K562 (cell line): Measurements from ENCODE around the gene LAGE3. TPM values are rescaled to one million over a fixed set of nuclear protein-coding genes. Genes with fewer than 3 reads are reported as not detected.

Experiments
- ATAC-seq: fragments of 200-7000 bp; cut with Tn5 transposase; 3 replicates; pipeline ENCODE4 v1.9.1; 2020; ENCODE audit warnings: moderate library complexity
- BruUV-seq: library from RNA; stranded (reverse); fragments of 400-500 nt; replicated peaks from 2 replicates; lab custom pipeline; 2021; lab: Mats Ljungman, UMichigan
- CTCF ChIA-PET: fragments of 300-600 bp; formaldehyde crosslinking; extraction: SDS; loops from one replicate; lab custom pipeline; 2021; ENCODE audit warnings: low intra/inter-chr PET ratio; lab: Yijun Ruan, JAX
- POLR2A ChIA-PET: fragments of 300-600, 350-650 bp; sonication (Branson Sonifier 250); formaldehyde crosslinking; extraction: SDS; loops from one replicate; lab custom pipeline; 2021; ENCODE audit warnings: antibody characterized with exemption, inconsistent platforms; lab: Yijun Ruan, JAX
- DNase-seq, 4 experiments: peaks; one replicate each; pipeline versions ENCODE4 v3.0.0 to v3.0.0-alpha.2; 2011 to 2018; ENCODE audit warnings: low spot score in 3 of 4, mixed read lengths in 3 of 4; ENCODE audit errors: extremely low read depth in 1 of 4
- FAIRE-seq: peaks from 2 replicates; lab custom pipeline; 2011; peaks lifted over from hg19 to GRCh38; lab: Jason Lieb, UNC
- H2AFZ ChIP-seq: 2 replicates; pipeline ENCODE4 v1.6.0; 2011; ENCODE audit warnings: low read depth, low read length, control low read depth, inconsistent platforms
- H3K27ac ChIP-seq: fragments of 200-600 bp; 3 replicates; pipeline ENCODE4 v1.8.0; 2011; ENCODE audit warnings: low read depth, mild to moderate bottlenecking, control low read depth, inconsistent platforms, low read length, moderate library complexity, mixed read lengths; ENCODE audit errors: extremely low read depth
- H3K27me3 ChIP-seq, 2 experiments: fragments of 300-600 bp in 1 of 2; 2 replicates in 1 of 2; 3 replicates in 1 of 2; pipeline versions ENCODE4 v1.6.0 to v1.8.0; 2011; ENCODE audit warnings: inconsistent platforms in 2 of 2, low read length in 2 of 2, mild to moderate bottlenecking in 1 of 2, mixed read lengths in 1 of 2, moderate library complexity in 1 of 2; ENCODE audit not compliant: control insufficient read depth in 2 of 2, insufficient read depth in 2 of 2
- H3K36me3 ChIP-seq: fragments of 300-600 bp; 3 replicates; pipeline ENCODE4 v1.8.0; 2011; ENCODE audit warnings: mild to moderate bottlenecking, low read length, inconsistent platforms; ENCODE audit not compliant: control insufficient read depth, insufficient read depth
- H3K4me1 ChIP-seq, 2 experiments: fragments of 200-600 bp in 1 of 2; replicated peaks in 1 of 2; 2 replicates in 1 of 2; 3 replicates in 1 of 2; pipeline versions ENCODE4 v1.5.1 to v1.8.0; 2011; ENCODE audit warnings: inconsistent platforms in 2 of 2, low read length in 2 of 2, mild to moderate bottlenecking in 1 of 2, mixed read lengths in 1 of 2, moderate library complexity in 1 of 2; ENCODE audit not compliant: control insufficient read depth in 2 of 2, insufficient read depth in 2 of 2
- H3K4me2 ChIP-seq: 2 replicates; pipeline ENCODE4 v1.6.1; 2011; ENCODE audit warnings: low read length, control low read depth, inconsistent platforms, mixed read lengths; ENCODE audit not compliant: insufficient read depth
- H3K4me3 ChIP-seq: fragments of 200-600 bp; sonication (generic), shearing (Covaris generic); 2 replicates; pipeline ENCODE4 v1.5.1; 2016; ENCODE audit warnings: control low read depth, inconsistent platforms
- H3K79me2 ChIP-seq: fragments of 200-600 bp; 3 replicates; pipeline ENCODE4 v1.8.0; 2011; ENCODE audit warnings: low read length, inconsistent platforms; ENCODE audit not compliant: control insufficient read depth, insufficient read depth
- H3K9ac ChIP-seq, 2 experiments: 2 replicates each; pipeline versions ENCODE4 v1.6.0 to v1.6.1; 2011; ENCODE audit warnings: low read depth in 2 of 2, low read length in 2 of 2, control low read depth in 1 of 2, inconsistent platforms in 1 of 2, mild to moderate bottlenecking in 1 of 2, mixed read lengths in 1 of 2; ENCODE audit not compliant: insufficient read depth in 1 of 2
- H3K9me1 ChIP-seq: one replicate; pipeline ENCODE4 v1.6.0; 2011; ENCODE audit warnings: inconsistent platforms, mild to moderate bottlenecking, low read length, moderate library complexity; ENCODE audit not compliant: control insufficient read depth, insufficient read depth
- H3K9me3 ChIP-seq: replicated peaks from 2 replicates; pipeline ENCODE4 v1.5.1; 2011; ENCODE audit warnings: low read depth, low read length, inconsistent platforms; ENCODE audit not compliant: control insufficient read depth, insufficient read depth
- H4K20me1 ChIP-seq: replicated peaks from 2 replicates; pipeline ENCODE4 v1.6.1; 2011; ENCODE audit warnings: low read length, inconsistent platforms, mixed read lengths; ENCODE audit not compliant: control insufficient read depth, insufficient read depth
- MAZ ChIP-seq, 2 experiments: fragments of 450-650 bp in 1 of 2; sonication (generic) in 1 of 2; formaldehyde crosslinking; IDR thresholded peaks in 1 of 2; conservative IDR thresholded peaks in 1 of 2; 2 replicates each; pipeline versions ENCODE4 v1.4.0 to v1.5.0; 2020; ENCODE audit warnings: mild to moderate bottlenecking in 1 of 2, missing genetic modification reagents in 1 of 2
- THRA ChIP-seq: fragments of 450-650 bp; IDR thresholded peaks from 2 replicates; pipeline ENCODE4 v1.6.1; 2017; ENCODE audit warnings: mild to moderate bottlenecking, moderate library complexity
- WGBS: fragments of 100-300 bp; shearing (Covaris generic); methylation state at CpG from one replicate; pipeline ENCODE4 v1.1.6; 2016; ENCODE audit warnings: low coverage, mixed read lengths; ENCODE audit not compliant: insufficient coverage; ENCODE audit errors: missing lambda C conversion rate; 5-methylcytosine and 5-hydroxymethylcytosine counted together
- in situ Hi-C: fragments of 300-500 bp; cut with MboI; formaldehyde crosslinking; loops from 4 replicates; pipeline ENCODE4 v1.15.0; 2018; ENCODE audit warnings: inconsistent platforms, mixed read lengths
- intact Hi-C: fragments of 100-400 bp; cut with micrococcal nuclease; formaldehyde crosslinking; loops from 2 replicates; pipeline ENCODE4 v1.14.2; 2022
- polyA plus RNA-seq, 8 experiments: library from polyadenylated mRNA; depleted of rRNA in 4 of 8; stranded (reverse) in 5 of 8; unstranded in 3 of 8; fragments of >200 nt; fragmentation: Nextera tagmentation in 2 of 8; fragmentation: Illumina TruSeq in 1 of 8; extraction: Ambion mirVana in 2 of 8; extraction: Trizol in 1 of 8; gene quantifications; 2 replicates each; pipeline versions ENCODE4 v1.2.1 to v1.2.3, GENCODE V29; 2011 to 2014; ENCODE audit warnings: inconsistent platforms in 1 of 8, missing spikeins in 1 of 8
- total RNA-seq, 7 experiments: library from RNA; depleted of rRNA in 6 of 7; stranded (reverse); fragments of >200 nt in 6 of 7; fragmentation: Illumina TruSeq in 2 of 7; extraction: Trizol in 2 of 7; gene quantifications; 2 replicates each; pipeline versions ENCODE4 v1.2.1 to v1.2.3, GENCODE V29; 2011 to 2021; ENCODE audit warnings: low replicate concordance in 1 of 7

Gene LAGE3
- total and polyA plus RNA-seq, 9 of the 15 experiments (the other 6 are each of a cell fraction or from before 2014, with no cell fraction given), result 28.2 to 125 (median 35.8) TPM

GRCh38 chrX:154458954-154459778 is 19.9 kb downstream of the LAGE3 start:
- Histone ChIP-seq H3K4me1 (peaks cover 7 to 50% of the 10 kb centered on the region in 2 experiments; a peak in 3 of 5 replicates), H3K27me3 (no peaks in the 10 kb centered on the region), H3K27ac (peak overlapping the region; percentile 74; the same call in 2 of the 3 replicates), H3K4me2 (peak overlapping the region; percentile 81), H4K20me1 (peaks cover 3% of the 10 kb centered on the region; the same call in 1 of the 2 replicates), H3K9me3 (no peaks in the 10 kb centered on the region), H3K9ac (peak overlapping the region; percentile 66 to 92), H3K4me3 (peak overlapping the region; percentile 59), H3K36me3 (peaks cover 35% of the 10 kb centered on the region; the same call in 2 of the 3 replicates), H3K9me1 (no peaks in the 10 kb centered on the region), H3K79me2 (peaks cover 30% of the 10 kb centered on the region), H2AFZ (no peak overlapping the region)
- in situ Hi-C loops, result no loop called here
- CTCF ChIA-PET, result no interaction called here
- 8% methylated on average over 4 of the region's 15 CpGs for WGBS
- no TSS peak for BruUV-seq
- intact Hi-C loops, result no loop called here
- FAIRE-seq (no peak), DNase-seq (no peak), ATAC-seq (peak; percentile 62)
- POLR2A ChIA-PET, result interaction anchor here (0.5 to 2.9 kb wide), 13 partner anchors 14 to 1529 kb away, joined by 3 to 11 read pairs (median 5); partner anchors contain the start of genes ATP6AP1, LAGE3 and UBL4A
- TF ChIP-seq MAZ (CRISPR knock-in tag; conservative IDR thresholded peaks at IDR 0.05 in 1 of 2, IDR thresholded peaks at IDR 0.05 in 1 of 2) (0 out of 4 replicates have a peak, but pooled peaks of 1 of the 2 experiments have one; percentile 3), THRA (no peak)
